Neuronal stem cell (in vitro differentiated cells): ENCODE data around the gene GATAD2B.

ENCODE experiments used
- DNase-seq: peaks from one replicate; pipeline ENCODE4 v3.0.0-alpha.2; 2013; ENCODE audit warnings: low spot score
- H2AFZ ChIP-seq: one replicate; pipeline ENCODE4 v1.6.1; 2013; ENCODE audit warnings: mild to moderate bottlenecking, low read length, inconsistent platforms
- H2AK5ac ChIP-seq: 2 replicates; pipeline ENCODE4 v1.6.1; 2013; ENCODE audit warnings: low read depth, mild to moderate bottlenecking, inconsistent platforms, low read length, moderate library complexity, mixed read lengths
- H2BK120ac ChIP-seq: 2 replicates; pipeline ENCODE4 v1.6.1; 2013; ENCODE audit warnings: low read depth, mild to moderate bottlenecking, inconsistent platforms, low read length, moderate library complexity, mixed read lengths
- H2BK12ac ChIP-seq: one replicate; pipeline ENCODE4 v1.6.1; 2013; ENCODE audit warnings: low read length, inconsistent platforms
- H2BK15ac ChIP-seq: 2 replicates; pipeline ENCODE4 v1.6.1; 2013; ENCODE audit warnings: mild to moderate bottlenecking, low read length, inconsistent platforms, mixed read lengths
- H2BK5ac ChIP-seq: one replicate; pipeline ENCODE4 v1.6.1; 2013; ENCODE audit warnings: inconsistent platforms, mild to moderate bottlenecking, low read length, moderate library complexity
- H3K14ac ChIP-seq: one replicate; pipeline ENCODE4 v1.6.1; 2013; ENCODE audit warnings: low read length, inconsistent platforms
- H3K18ac ChIP-seq: 2 replicates; pipeline ENCODE4 v1.6.1; 2013; ENCODE audit warnings: low read length, inconsistent platforms
- H3K23ac ChIP-seq: 2 replicates; pipeline ENCODE4 v1.6.1; 2013; ENCODE audit warnings: low read depth, mild to moderate bottlenecking, mixed read lengths, low read length, inconsistent platforms; ENCODE audit not compliant: poor library complexity
- H3K27ac ChIP-seq: replicated peaks from 3 replicates; pipeline ENCODE4 v1.5.1; 2013; ENCODE audit warnings: low read length, inconsistent platforms
- H3K27me3 ChIP-seq, 3 experiments: 2 replicates each; pipeline ENCODE4 v1.6.1; 2013; ENCODE audit warnings: low read length in 3 of 3, mild to moderate bottlenecking in 2 of 3, inconsistent platforms in 1 of 3, low read depth in 1 of 3, mixed read lengths in 1 of 3, moderate library complexity in 1 of 3; ENCODE audit not compliant: control insufficient read depth in 3 of 3, insufficient read depth in 3 of 3
- H3K36me3 ChIP-seq, 2 donors: replicated peaks in 1 of 2; 2 replicates each; pipeline ENCODE4 v1.6.1; 2013; ENCODE audit warnings: low read length in 2 of 2; ENCODE audit not compliant: control insufficient read depth in 2 of 2, insufficient read depth in 2 of 2
- H3K4ac ChIP-seq: 2 replicates; pipeline ENCODE4 v1.6.1; 2013; ENCODE audit warnings: inconsistent platforms, mild to moderate bottlenecking, low read length, moderate library complexity
- H3K4me1 ChIP-seq, 2 donors: 1 replicate in 1 of 2; 2 replicates in 1 of 2; pipeline ENCODE4 v1.6.1; 2013; ENCODE audit warnings: low read length in 2 of 2, low read depth in 1 of 2; ENCODE audit not compliant: control insufficient read depth in 2 of 2, insufficient read depth in 1 of 2
- H3K4me2 ChIP-seq: one replicate; pipeline ENCODE4 v1.6.1; 2013; ENCODE audit warnings: mild to moderate bottlenecking, low read length, inconsistent platforms; ENCODE audit not compliant: insufficient read depth, poor library complexity, severe bottlenecking
- H3K4me3 ChIP-seq, 2 donors: 2 replicates each; pipeline ENCODE4 v1.5.1; 2013; ENCODE audit warnings: low read length in 2 of 2, mild to moderate bottlenecking in 2 of 2, inconsistent platforms in 1 of 2, moderate library complexity in 1 of 2
- H3K79me1 ChIP-seq: one replicate; pipeline ENCODE4 v1.6.1; 2013; ENCODE audit warnings: low read depth, mild to moderate bottlenecking, inconsistent platforms, low read length, moderate library complexity
- H3K9ac ChIP-seq: one replicate; pipeline ENCODE4 v1.6.1; 2013; ENCODE audit warnings: mild to moderate bottlenecking, low read depth, low read length, inconsistent platforms; ENCODE audit not compliant: poor library complexity
- H3K9me3 ChIP-seq, 2 donors: replicated peaks in 1 of 2; 2 replicates each; pipeline versions ENCODE3 to v1.6.1; 2013; ENCODE audit warnings: low read length in 2 of 2, mild to moderate bottlenecking in 2 of 2, inconsistent platforms in 1 of 2, low read depth in 1 of 2, mixed read lengths in 1 of 2, moderate library complexity in 1 of 2; ENCODE audit not compliant: control insufficient read depth in 2 of 2, insufficient read depth in 1 of 2
- H4K8ac ChIP-seq: one replicate; pipeline ENCODE4 v1.6.1; 2013; ENCODE audit warnings: low read depth, mild to moderate bottlenecking, inconsistent platforms, low read length, moderate library complexity
- H4K91ac ChIP-seq: one replicate; pipeline ENCODE4 v1.6.1; 2013; ENCODE audit warnings: low read length, low read depth, mild to moderate bottlenecking, inconsistent platforms; ENCODE audit not compliant: poor library complexity
- WGBS, 2 donors: extraction: QIAGEN DNeasy Blood & Tissue Kit; methylation state at CpG; one replicate each; pipeline ENCODE4 v1.1.7; 2013; ENCODE audit warnings: missing lambda C conversion rate in 2 of 2, mixed read lengths in 1 of 2; ENCODE audit not compliant: insufficient read length in 2 of 2, insufficient replicate concordance in 1 of 2; ENCODE audit errors: extremely low coverage in 2 of 2; 5-methylcytosine and 5-hydroxymethylcytosine counted together

The GATAD2B gene

DNA sequence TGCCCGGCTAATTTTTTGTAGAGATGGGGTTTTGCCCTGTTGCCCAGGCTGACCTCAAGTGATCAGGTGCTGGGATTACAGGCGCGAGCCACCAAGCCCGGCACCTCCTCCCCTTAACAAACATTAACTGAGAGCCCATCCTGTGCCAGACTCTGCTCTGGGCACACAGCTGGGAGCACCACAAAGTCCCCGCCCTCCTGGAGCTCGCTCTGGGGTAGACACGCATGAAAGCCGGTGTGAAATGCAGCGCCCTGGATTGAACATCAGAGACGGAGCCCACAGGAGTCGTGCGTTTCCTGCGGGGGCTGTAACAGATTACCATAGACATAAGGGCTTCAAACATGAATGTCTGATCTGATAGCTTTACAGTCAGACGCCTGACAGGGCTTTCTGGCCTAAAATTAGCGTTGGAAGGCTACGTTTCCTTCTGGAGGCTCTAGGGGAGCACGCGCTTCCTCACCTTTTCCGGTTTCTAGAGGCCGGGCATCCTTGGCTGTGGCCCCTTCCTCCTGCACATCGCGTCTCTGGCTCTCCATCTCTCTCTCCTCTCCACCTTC, 133.2 kb downstream of the GATAD2B start:
- Histone ChIP-seq H4K91ac (no peak overlapping the region), H3K23ac (no peak overlapping the region), H3K4me1 (peaks cover 23 to 27% of the 10 kb centered on the region in 2 donors), H3K4ac (no peak overlapping the region), H2AK5ac (no peak overlapping the region), H2BK5ac (no peak overlapping the region), H2BK15ac (no peak overlapping the region), H3K4me3 (no peak overlapping the region), H3K18ac (no peak overlapping the region), H3K79me1 (no peaks in the 10 kb centered on the region), H3K9me3 (peaks cover 0 to 3% of the 10 kb centered on the region in 2 donors), H3K4me2 (no peak overlapping the region), H2BK120ac (no peak overlapping the region), H3K27me3 (peaks cover 0 to 3% (median 0%) of the 10 kb centered on the region in 3 experiments), H2AFZ (peak overlapping the region; percentile 4), H3K9ac (no peak overlapping the region), H4K8ac (no peak overlapping the region), H3K14ac (no peak overlapping the region), H3K36me3 (no peaks in the 10 kb centered on the region), H3K27ac (no peak overlapping the region), H2BK12ac (no peak overlapping the region)
- DNase-seq: no peak
- WGBS, 2 donors: no CpG with 5 or more reads among the region's 22 CpGs

DNA sequence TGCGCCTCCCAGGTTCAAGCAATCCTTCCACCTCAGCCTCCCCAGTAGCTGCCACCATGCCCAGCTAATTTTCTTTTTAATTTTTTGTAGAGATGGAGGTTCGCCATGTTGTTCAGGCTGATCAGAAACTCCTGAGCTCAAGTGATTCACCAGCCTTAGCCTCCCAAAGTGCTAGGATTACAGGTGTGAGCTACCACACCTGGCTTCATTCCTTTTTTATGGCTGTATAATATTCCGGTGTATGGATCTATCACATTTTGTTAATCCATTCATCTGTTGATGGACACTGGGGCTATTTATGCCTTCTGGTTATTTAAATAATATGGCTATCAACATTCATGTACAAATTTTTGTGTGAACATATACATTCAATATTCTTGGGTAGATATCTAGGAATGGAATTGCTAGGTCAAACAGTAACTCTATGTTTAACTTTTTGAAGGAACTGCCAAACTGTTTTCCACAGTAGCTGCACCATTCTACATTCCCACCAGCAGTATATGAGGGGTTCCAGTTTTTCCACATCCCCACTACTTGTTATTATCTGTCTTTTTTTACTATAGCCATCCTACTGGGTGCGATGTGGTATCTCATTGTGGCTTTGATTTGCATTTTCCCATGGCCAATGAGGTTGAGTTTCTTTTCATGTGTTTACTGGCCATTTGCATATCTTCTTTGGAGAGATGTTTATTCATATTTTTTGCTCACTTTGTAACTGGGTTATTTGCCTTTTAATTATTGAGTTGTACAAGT, 136.6 kb downstream of the GATAD2B start:
- Histone ChIP-seq H3K27ac (no peak overlapping the region), H3K4me1 (peaks cover 4 to 9% of the 10 kb centered on the region in 2 donors), H3K9me3 (no peaks in the 10 kb centered on the region), H3K36me3 (no peaks in the 10 kb centered on the region), H4K91ac (no peak overlapping the region), H2AK5ac (no peak overlapping the region), H2AFZ (no peak overlapping the region), H2BK12ac (no peak overlapping the region), H3K4ac (no peak overlapping the region), H3K18ac (no peak overlapping the region), H3K79me1 (no peaks in the 10 kb centered on the region), H2BK15ac (no peak overlapping the region), H3K23ac (no peak overlapping the region), H3K27me3 (no peaks in the 10 kb centered on the region), H2BK120ac (no peak overlapping the region), H3K9ac (no peak overlapping the region), H3K4me3 (no peak overlapping the region), H4K8ac (no peak overlapping the region), H3K14ac (no peak overlapping the region), H2BK5ac (no peak overlapping the region), H3K4me2 (no peak overlapping the region)
- no CpG with 5 or more reads among the region's 4 CpGs for WGBS, 2 donors
- DNase-seq: no peak

DNA sequence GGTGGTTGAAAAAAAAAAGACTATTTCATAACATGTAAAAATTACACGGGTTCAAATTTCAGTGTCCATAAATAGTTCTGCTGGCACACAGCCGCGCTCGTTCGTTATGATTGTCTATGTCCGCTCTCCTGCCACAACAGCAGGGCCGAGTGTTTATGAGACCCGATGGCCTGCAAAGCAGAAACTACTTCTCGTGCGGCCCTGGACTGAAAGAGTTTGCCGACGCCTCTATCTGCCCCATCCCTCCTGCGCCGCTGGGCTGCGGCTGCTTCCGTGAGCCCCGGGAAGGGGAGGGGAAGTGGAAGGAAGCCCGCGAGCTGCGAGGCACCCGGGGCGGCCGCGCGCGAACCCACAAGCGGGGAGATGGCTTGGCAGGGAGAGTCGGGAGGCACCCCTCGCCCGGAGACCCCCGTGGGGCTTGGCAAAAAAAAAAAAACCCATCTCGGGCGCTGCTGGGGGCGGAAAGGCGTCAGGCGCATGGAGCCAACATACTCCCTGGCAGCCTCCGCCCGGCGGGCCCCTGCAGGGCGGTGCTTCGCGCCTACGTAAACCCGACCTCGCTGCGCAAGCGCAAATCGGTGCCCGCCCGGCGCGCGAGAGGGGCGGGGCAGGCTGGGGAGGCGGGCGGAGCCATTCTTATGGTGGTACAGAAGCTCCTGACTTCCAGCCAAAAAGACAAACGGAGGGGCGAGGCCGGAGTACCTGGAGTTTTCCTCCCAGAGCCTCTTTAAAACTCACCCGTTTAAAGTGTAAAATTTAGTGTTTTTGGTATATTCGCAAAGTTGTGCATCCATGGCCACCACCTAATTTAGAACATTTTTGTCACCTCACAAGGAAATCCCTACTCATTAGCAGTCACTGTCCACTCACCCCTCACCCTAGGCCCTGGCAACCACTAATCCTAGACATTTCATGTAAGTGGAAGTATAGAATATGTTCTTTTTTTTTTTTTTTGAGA, 139.3 kb downstream of the GATAD2B start:
- H3K4me2 ChIP-seq: peak overlapping the region; percentile 84
- H3K4me3 ChIP-seq: peak overlapping the region; percentile 67 to 85
- H4K91ac ChIP-seq: no peak overlapping the region
- peak overlapping the region; percentile 97 for H3K18ac ChIP-seq
- no peaks in the 10 kb centered on the region for H3K27me3 ChIP-seq
- no peak overlapping the region for H2BK120ac ChIP-seq
- no peak overlapping the region for H3K4ac ChIP-seq
- peak overlapping the region; percentile 75 for H3K27ac ChIP-seq
- H2BK5ac ChIP-seq: peak overlapping the region; percentile 87
- H2BK12ac ChIP-seq: no peak overlapping the region
- H3K23ac ChIP-seq: peak overlapping the region; percentile 80
- H3K9me3 ChIP-seq: no peaks in the 10 kb centered on the region
- peaks cover 0 to 13% of the 10 kb centered on the region in 2 donors for H3K36me3 ChIP-seq
- H2BK15ac ChIP-seq: no peak overlapping the region
- H3K9ac ChIP-seq: no peak overlapping the region
- no peaks in the 10 kb centered on the region for H3K79me1 ChIP-seq
- peak; percentile 86 for DNase-seq
- H4K8ac ChIP-seq: no peak overlapping the region
- H2AK5ac ChIP-seq: no peak overlapping the region
- H3K14ac ChIP-seq: peak overlapping the region; percentile 6
- peaks cover 4 to 9% of the 10 kb centered on the region in 2 donors for H3K4me1 ChIP-seq
- peak overlapping the region; percentile 97 for H2AFZ ChIP-seq
- no CpG with 5 or more reads among the region's 61 CpGs for WGBS, 2 donors
